ENCODE measurements around the gene PRPF4.
"Not testable (repeated sequence)": the region's sequence is repeated elsewhere in the genome, so short reads cannot be mapped to it uniquely, and the experiment has no call there.

PRPF4 gene

DNA sequence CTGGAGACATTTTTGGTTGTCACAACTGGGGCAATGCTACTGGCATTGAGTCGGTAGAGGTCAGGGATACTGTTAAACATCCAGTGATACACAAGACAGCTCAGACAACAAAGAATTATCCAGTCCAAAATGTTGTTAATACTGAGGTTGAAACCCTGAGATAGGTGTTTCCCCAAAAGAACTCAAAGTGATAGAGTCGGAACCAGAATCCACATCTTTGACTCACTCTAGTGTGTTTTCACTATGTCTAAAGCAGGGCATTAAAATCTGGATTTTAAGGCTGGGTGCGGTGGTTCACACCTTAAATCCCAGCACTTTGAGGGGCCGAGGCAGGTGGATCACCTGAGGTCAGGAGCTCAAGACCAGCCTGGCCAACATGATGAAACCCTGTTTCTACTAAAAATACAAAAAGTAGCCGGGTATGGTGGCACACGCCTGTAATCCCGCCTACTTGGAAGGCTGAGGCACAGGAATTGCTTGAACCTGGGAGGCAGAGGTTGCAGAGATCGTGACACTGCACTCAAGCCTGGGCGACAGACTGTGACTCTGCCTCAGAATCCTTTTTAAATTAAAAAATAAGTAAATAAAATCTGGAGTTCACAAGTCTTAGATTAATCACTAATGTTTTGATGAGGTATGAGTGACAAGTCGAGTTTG is 37.1 kb upstream of the PRPF4 start:
- TF ChIP-seq, protein P1, sequence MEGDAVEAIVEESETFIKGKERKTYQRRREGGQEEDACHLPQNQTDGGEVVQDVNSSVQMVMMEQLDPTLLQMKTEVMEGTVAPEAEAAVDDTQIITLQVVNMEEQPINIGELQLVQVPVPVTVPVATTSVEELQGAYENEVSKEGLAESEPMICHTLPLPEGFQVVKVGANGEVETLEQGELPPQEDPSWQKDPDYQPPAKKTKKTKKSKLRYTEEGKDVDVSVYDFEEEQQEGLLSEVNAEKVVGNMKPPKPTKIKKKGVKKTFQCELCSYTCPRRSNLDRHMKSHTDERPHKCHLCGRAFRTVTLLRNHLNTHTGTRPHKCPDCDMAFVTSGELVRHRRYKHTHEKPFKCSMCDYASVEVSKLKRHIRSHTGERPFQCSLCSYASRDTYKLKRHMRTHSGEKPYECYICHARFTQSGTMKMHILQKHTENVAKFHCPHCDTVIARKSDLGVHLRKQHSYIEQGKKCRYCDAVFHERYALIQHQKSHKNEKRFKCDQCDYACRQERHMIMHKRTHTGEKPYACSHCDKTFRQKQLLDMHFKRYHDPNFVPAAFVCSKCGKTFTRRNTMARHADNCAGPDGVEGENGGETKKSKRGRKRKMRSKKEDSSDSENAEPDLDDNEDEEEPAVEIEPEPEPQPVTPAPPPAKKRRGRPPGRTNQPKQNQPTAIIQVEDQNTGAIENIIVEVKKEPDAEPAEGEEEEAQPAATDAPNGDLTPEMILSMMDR (conservative IDR thresholded peaks at IDR 0.05; ENCODE audit: control insufficient read depth, insufficient read depth, low read depth, low read length) = no peak
- no peak overlapping the region for H3K4me3 ChIP-seq (ENCODE audit: control insufficient read depth, low read depth, low read length)
- DNase-seq (ENCODE audit: low read depth) = no peak

GRCh38 chr9:113238859-113239232 is 36.6 kb upstream of the PRPF4 start:
- H3K4me3 ChIP-seq (ENCODE audit: control insufficient read depth, low read depth, low read length) = no peak overlapping the region
- TF ChIP-seq, protein P1 (conservative IDR thresholded peaks at IDR 0.05; ENCODE audit: control insufficient read depth, insufficient read depth, low read depth, low read length) = no peak
- DNase-seq (ENCODE audit: low read depth) = peak; percentile 23

DNA sequence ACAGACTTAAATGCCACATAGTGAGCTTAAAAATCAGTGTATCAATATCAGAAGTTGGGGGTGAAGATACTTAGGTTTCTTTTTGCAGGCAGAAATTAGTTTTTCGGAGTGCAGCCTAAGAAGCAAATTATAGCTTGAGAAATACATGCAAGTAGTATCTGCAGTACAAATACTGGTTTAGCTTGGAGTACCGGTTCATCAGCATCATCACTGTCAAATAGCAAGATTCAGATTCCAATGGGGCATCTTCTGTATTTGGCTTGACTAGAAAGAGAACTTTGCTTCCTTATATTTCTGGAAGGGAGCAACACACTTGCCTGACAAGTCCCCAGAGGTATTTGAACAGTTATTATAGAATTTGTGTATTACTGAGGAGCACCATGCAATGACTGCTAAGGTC is 34.3 kb upstream of the PRPF4 start:
- TF ChIP-seq, protein P1 (conservative IDR thresholded peaks at IDR 0.05; ENCODE audit: control insufficient read depth, insufficient read depth, low read depth, low read length) = no peak
- no peak for DNase-seq (ENCODE audit: low read depth)

DNA sequence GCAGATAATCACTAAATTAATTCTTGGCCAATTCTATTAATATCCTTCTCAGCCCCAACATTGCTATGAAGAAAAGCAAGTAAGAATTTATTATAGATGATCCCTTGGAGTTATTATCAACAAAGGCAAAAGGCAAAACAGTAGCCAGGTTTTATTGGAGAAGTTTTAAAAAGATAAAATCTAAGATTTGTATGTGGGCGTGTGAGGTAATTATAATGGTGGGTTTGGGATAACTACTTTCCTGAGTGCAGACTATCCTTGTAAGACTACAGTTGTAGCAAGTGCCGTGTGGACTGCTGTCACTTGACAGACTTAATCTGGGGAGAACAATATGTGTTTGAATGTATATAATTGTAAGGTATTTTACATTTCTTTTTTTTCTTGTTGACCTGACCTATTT is 30.9 kb upstream of the PRPF4 start:
- DNase-seq (ENCODE audit: low read depth) = no peak
- TF ChIP-seq, protein P1 (conservative IDR thresholded peaks at IDR 0.05; ENCODE audit: control insufficient read depth, insufficient read depth, low read depth, low read length) = no peak
- no peak overlapping the region for H3K4me3 ChIP-seq (ENCODE audit: control insufficient read depth, low read depth, low read length)

More for the DNA sequence above, 34.3 kb upstream of the PRPF4 start:
- H3K4me3 ChIP-seq (ENCODE audit: control insufficient read depth, low read depth, low read length) = no peak overlapping the region

DNA sequence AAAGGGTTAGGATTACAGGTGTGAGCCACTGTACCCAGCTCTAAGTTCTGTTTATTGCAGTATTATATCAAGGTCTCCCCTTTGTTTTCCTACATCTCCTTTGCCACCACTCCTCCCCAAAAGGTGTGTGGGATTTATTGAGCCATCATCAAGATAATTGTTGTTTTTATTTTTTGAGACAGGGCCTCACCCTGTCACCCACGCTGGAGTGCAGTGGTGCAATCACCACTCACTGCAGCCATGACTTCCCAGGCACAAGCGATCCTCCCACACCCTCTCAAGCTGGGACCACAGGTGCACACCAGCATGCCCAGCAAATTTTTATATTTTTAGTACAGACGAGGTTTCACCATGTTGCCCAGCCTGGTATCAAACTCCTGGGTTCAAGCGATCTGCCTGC is 29.6 kb upstream of the PRPF4 start:
- TF ChIP-seq, protein P1 (conservative IDR thresholded peaks at IDR 0.05; ENCODE audit: control insufficient read depth, insufficient read depth, low read depth, low read length) = no peak
- H3K4me3 ChIP-seq (ENCODE audit: control insufficient read depth, low read depth, low read length) = no peak overlapping the region
- DNase-seq (ENCODE audit: low read depth) = no peak

- no peak for DNase-seq (ENCODE audit: low read depth)
- TF ChIP-seq, protein P1 (conservative IDR thresholded peaks at IDR 0.05; ENCODE audit: control insufficient read depth, insufficient read depth, low read depth, low read length) = no peak
- no peak overlapping the region for H3K4me3 ChIP-seq (ENCODE audit: control insufficient read depth, low read depth, low read length)
Measured at GRCh38 chr9:113246928-113247327, 28.5 kb upstream of the PRPF4 start.

GRCh38 chr9:113247640-113248039 is 27.8 kb upstream of the PRPF4 start:
- TF ChIP-seq, protein P1 (conservative IDR thresholded peaks at IDR 0.05; ENCODE audit: control insufficient read depth, insufficient read depth, low read depth, low read length) = no peak
- no peak overlapping the region for H3K4me3 ChIP-seq (ENCODE audit: control insufficient read depth, low read depth, low read length)
- no peak for DNase-seq (ENCODE audit: low read depth)

DNA sequence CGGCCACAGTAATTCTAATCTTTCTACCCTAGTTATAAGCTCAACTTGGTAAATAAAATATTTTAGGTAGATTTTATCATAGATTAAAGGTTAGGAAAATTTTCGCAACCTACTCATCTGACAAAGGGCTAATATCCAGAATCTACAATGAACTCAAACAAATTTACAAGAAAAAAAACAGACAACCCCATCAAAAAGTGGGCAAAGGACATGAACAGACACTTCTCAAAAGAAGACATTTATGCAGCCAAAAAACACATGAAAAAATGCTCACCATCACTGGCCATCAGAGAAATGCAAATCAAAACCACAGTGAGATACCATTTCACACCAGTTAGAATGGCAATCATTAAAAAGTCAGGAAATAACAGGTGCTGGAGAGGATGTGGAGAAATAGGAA is 25.8 kb upstream of the PRPF4 start:
- H3K4me3 ChIP-seq (ENCODE audit: control insufficient read depth, low read depth, low read length); DNase-seq (ENCODE audit: low read depth): not testable (repeated sequence)
